H9 (cell line): ENCODE results near the gene GSTO1. TPM values are rescaled to one million over a fixed set of nuclear protein-coding genes. Genes with fewer than 3 reads are reported as not detected.

Experiments
- DNase-seq: peaks from one replicate; pipeline ENCODE4 v3.0.0-alpha.2; 2017
- H2AFZ ChIP-seq: one replicate; pipeline ENCODE4 v1.6.1; 2013; ENCODE audit warnings: mild to moderate bottlenecking, low read length, control low read depth, moderate library complexity
- H2AK5ac ChIP-seq: 2 replicates; pipeline ENCODE4 v1.6.1; 2013; ENCODE audit warnings: low read length, control low read depth, mixed read lengths; ENCODE audit not compliant: insufficient read length
- H2BK120ac ChIP-seq: one replicate; pipeline ENCODE4 v1.6.1; 2013; ENCODE audit warnings: low read depth, mild to moderate bottlenecking, low read length, control low read depth, inconsistent platforms; ENCODE audit not compliant: poor library complexity, severe bottlenecking
- H2BK12ac ChIP-seq: 2 replicates; pipeline ENCODE4 v1.6.1; 2013; ENCODE audit warnings: low read length, control low read depth, mixed read lengths, low read depth; ENCODE audit not compliant: insufficient read length
- H2BK15ac ChIP-seq: 2 replicates; pipeline ENCODE4 v1.6.1; 2013; ENCODE audit warnings: low read depth, low read length, control low read depth
- H2BK20ac ChIP-seq: one replicate; pipeline ENCODE4 v1.6.1; 2013; ENCODE audit warnings: low read depth, mild to moderate bottlenecking, low read length, control low read depth, inconsistent platforms; ENCODE audit not compliant: poor library complexity, severe bottlenecking
- H2BK5ac ChIP-seq: 2 replicates; pipeline ENCODE4 v1.6.1; 2013; ENCODE audit warnings: low read length, control low read depth, mixed read lengths; ENCODE audit not compliant: insufficient read length
- H3K14ac ChIP-seq: 2 replicates; pipeline ENCODE4 v1.6.1; 2013; ENCODE audit warnings: low read length, control low read depth; ENCODE audit not compliant: insufficient read depth
- H3K18ac ChIP-seq: 2 replicates; pipeline ENCODE4 v1.6.1; 2013; ENCODE audit warnings: low read depth, mild to moderate bottlenecking, mixed read lengths, low read length, control low read depth; ENCODE audit not compliant: insufficient read length
- H3K23ac ChIP-seq: 2 replicates; pipeline ENCODE4 v1.6.1; 2013; ENCODE audit warnings: low read length, control low read depth, mixed read lengths, low read depth; ENCODE audit not compliant: insufficient read length
- H3K23me2 ChIP-seq: 2 replicates; pipeline ENCODE4 v1.6.1; 2013; ENCODE audit warnings: low read depth, mild to moderate bottlenecking, mixed read lengths, low read length, control low read depth; ENCODE audit not compliant: insufficient read length, poor library complexity, severe bottlenecking
- H3K27ac ChIP-seq: 2 replicates; pipeline ENCODE4 v1.5.1; 2013; ENCODE audit warnings: low read length, control low read depth, mixed read lengths, low read depth; ENCODE audit not compliant: insufficient read length
- H3K27me3 ChIP-seq: 2 replicates; pipeline ENCODE4 v1.6.1; 2013; ENCODE audit warnings: low read length, control low read depth, inconsistent platforms; ENCODE audit not compliant: insufficient read depth
- H3K4ac ChIP-seq: 2 replicates; pipeline ENCODE4 v1.6.1; 2013; ENCODE audit warnings: low read depth, mild to moderate bottlenecking, control low read depth, inconsistent platforms, low read length, moderate library complexity
- H3K4me1 ChIP-seq: 2 replicates; pipeline ENCODE4 v1.6.1; 2013; ENCODE audit warnings: low read length, control low read depth, inconsistent platforms; ENCODE audit not compliant: insufficient read depth
- H3K4me2 ChIP-seq: 2 replicates; pipeline ENCODE4 v1.6.1; 2013; ENCODE audit warnings: low read length, control low read depth, mixed read lengths; ENCODE audit not compliant: insufficient read length, insufficient read depth
- H3K56ac ChIP-seq: 2 replicates; pipeline ENCODE4 v1.6.1; 2013; ENCODE audit warnings: low read depth, mild to moderate bottlenecking, mixed read lengths, low read length, control low read depth; ENCODE audit not compliant: insufficient read length
- H3K79me1 ChIP-seq: 2 replicates; pipeline ENCODE4 v1.6.1; 2013; ENCODE audit warnings: low read depth, mild to moderate bottlenecking, moderate library complexity, low read length, control low read depth, inconsistent platforms; ENCODE audit not compliant: insufficient read depth, poor library complexity, severe bottlenecking
- H3K79me2 ChIP-seq: 2 replicates; pipeline ENCODE4 v1.6.1; 2013; ENCODE audit warnings: low read length, control low read depth, inconsistent platforms; ENCODE audit not compliant: insufficient read depth
- H3K9ac ChIP-seq: 2 replicates; pipeline ENCODE4 v1.6.1; 2013; ENCODE audit warnings: low read length, control low read depth, mixed read lengths; ENCODE audit not compliant: insufficient read length; ENCODE audit errors: extremely low read depth
- H3K9me3 ChIP-seq: one replicate; pipeline ENCODE4 v1.6.1; 2013; ENCODE audit warnings: low read depth, low read length, inconsistent platforms; ENCODE audit not compliant: control insufficient read depth
- H3T11ph ChIP-seq: one replicate; pipeline ENCODE4 v1.6.1; 2013; ENCODE audit warnings: mild to moderate bottlenecking, low read length, control low read depth, inconsistent platforms
- H4K20me1 ChIP-seq: one replicate; pipeline ENCODE4 v1.6.1; 2013; ENCODE audit not compliant: control insufficient read depth, insufficient read length, insufficient read depth
- H4K5ac ChIP-seq: 2 replicates; pipeline ENCODE4 v1.6.1; 2013; ENCODE audit warnings: low read depth, mild to moderate bottlenecking, mixed read lengths, low read length, control low read depth; ENCODE audit not compliant: insufficient read length
- H4K8ac ChIP-seq: replicated peaks from 2 replicates; pipeline ENCODE4 v1.6.1; 2013; ENCODE audit warnings: low read length, control low read depth, mixed read lengths, low read depth; ENCODE audit not compliant: insufficient read length
- H4K91ac ChIP-seq: 2 replicates; pipeline ENCODE4 v1.6.1; 2013; ENCODE audit warnings: low read depth, mild to moderate bottlenecking, moderate library complexity, mixed read lengths, low read length, control low read depth; ENCODE audit not compliant: insufficient read length
- H3K27ac Mint-ChIP-seq, 3 experiments: 2 replicates in 2 of 3; 3 replicates in 1 of 3; pipeline ENCODE4 v1.8.0; 2020 to 2021; ENCODE audit warnings: mixed read lengths in 3 of 3, mild to moderate bottlenecking in 1 of 3, moderate library complexity in 1 of 3
- H3K27me3 Mint-ChIP-seq: 2 replicates; pipeline ENCODE4 v1.8.0; 2021; ENCODE audit warnings: low read depth, mild to moderate bottlenecking, moderate library complexity, mixed read lengths
- H3K36me3 Mint-ChIP-seq, 3 experiments: 2 replicates in 2 of 3; 3 replicates in 1 of 3; pipeline ENCODE4 v1.8.0; 2020 to 2021; ENCODE audit warnings: low read depth in 3 of 3, mixed read lengths in 3 of 3; ENCODE audit not compliant: insufficient read depth in 1 of 3
- H3K4me1 Mint-ChIP-seq, 2 experiments: 2 replicates each; pipeline ENCODE4 v1.8.0; 2020; ENCODE audit warnings: mixed read lengths in 2 of 2
- H3K4me3 Mint-ChIP-seq, 2 experiments: 2 replicates in 1 of 2; 3 replicates in 1 of 2; pipeline ENCODE4 v1.8.0; 2020 to 2021; ENCODE audit warnings: mild to moderate bottlenecking in 2 of 2, mixed read lengths in 2 of 2, moderate library complexity in 1 of 2
- H3K9me3 Mint-ChIP-seq, 2 experiments: 2 replicates in 1 of 2; 3 replicates in 1 of 2; pipeline ENCODE4 v1.8.0; 2020; ENCODE audit warnings: mild to moderate bottlenecking in 2 of 2, mixed read lengths in 2 of 2, moderate library complexity in 1 of 2
- WGBS: extraction: QIAGEN DNeasy Blood & Tissue Kit; methylation state at CpG from one replicate; pipeline ENCODE4 v1.1.7; 2013; ENCODE audit warnings: missing lambda C conversion rate, low lambda C conversion rate, mixed read lengths; ENCODE audit not compliant: insufficient read length; ENCODE audit errors: extremely low coverage; 5-methylcytosine and 5-hydroxymethylcytosine counted together
- total RNA-seq: library from RNA; stranded (reverse); gene quantifications from 2 replicates; pipeline ENCODE4 v1.2.1, GENCODE V29; 2021
- TF ChIP-seq, protein P1 (sequence below): fragments of 200-600 bp; sonication (generic); conservative IDR thresholded peaks from 3 replicates; pipeline ENCODE4 v1.8.0; 2021; ENCODE audit warnings: antibody characterized with exemption, mild to moderate bottlenecking

Gene GSTO1
- total RNA-seq, 1 experiment from 2014 or later = 114 TPM

DNA sequence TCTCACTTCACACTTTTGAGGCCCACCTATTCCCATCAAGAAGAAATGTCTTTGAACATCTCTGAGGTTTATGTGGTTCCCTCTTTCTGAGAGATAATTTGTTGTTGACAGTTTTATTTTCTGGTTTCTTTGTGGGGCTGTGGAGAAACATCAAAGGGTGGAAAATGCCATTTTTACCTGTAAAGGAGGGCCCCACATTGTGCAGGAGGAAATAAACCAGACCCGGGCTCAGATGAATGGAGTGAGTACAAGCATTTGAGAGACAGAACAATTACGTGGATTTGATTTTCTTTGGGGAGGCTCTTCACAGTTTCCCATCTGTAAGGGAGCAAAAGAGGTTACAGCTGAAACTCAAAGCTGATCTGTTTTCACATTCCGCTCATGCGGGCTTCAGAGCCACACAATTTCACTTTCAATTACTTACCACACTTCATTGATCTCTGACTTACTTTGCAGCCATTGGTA is 53.8 kb downstream of the GSTO1 start:
- no peaks in the 10 kb centered on the region for H3K27me3 ChIP-seq
- H3K79me2 ChIP-seq = no peaks in the 10 kb centered on the region; the same call in 1 of the 2 replicates

More for the DNA sequence above, 53.8 kb downstream of the GSTO1 start:
- no peaks in the 10 kb centered on the region for H3K23me2 ChIP-seq
- Mint-ChIP-seq H3K4me1 (peaks cover 15 to 18% of the 10 kb centered on the region in 2 experiments), H3K4me3 (no peak overlapping the region), H3K36me3 (peaks cover 21 to 28% (median 28%) of the 10 kb centered on the region in 3 experiments), H3K27ac (no peak overlapping the region), H3K9me3 (peaks cover 12 to 14% of the 10 kb centered on the region in 2 experiments), H3K27me3 (no peaks in the 10 kb centered on the region)
- no peak overlapping the region for H3K56ac ChIP-seq
- no peak overlapping the region for H4K91ac ChIP-seq
- no peak overlapping the region for H4K5ac ChIP-seq
- H3K4ac ChIP-seq = no peak overlapping the region
- H4K8ac ChIP-seq = no peak overlapping the region
- TF ChIP-seq, protein P1, sequence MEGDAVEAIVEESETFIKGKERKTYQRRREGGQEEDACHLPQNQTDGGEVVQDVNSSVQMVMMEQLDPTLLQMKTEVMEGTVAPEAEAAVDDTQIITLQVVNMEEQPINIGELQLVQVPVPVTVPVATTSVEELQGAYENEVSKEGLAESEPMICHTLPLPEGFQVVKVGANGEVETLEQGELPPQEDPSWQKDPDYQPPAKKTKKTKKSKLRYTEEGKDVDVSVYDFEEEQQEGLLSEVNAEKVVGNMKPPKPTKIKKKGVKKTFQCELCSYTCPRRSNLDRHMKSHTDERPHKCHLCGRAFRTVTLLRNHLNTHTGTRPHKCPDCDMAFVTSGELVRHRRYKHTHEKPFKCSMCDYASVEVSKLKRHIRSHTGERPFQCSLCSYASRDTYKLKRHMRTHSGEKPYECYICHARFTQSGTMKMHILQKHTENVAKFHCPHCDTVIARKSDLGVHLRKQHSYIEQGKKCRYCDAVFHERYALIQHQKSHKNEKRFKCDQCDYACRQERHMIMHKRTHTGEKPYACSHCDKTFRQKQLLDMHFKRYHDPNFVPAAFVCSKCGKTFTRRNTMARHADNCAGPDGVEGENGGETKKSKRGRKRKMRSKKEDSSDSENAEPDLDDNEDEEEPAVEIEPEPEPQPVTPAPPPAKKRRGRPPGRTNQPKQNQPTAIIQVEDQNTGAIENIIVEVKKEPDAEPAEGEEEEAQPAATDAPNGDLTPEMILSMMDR = no peak
- no peak overlapping the region for H3K14ac ChIP-seq
- no peak overlapping the region for H2BK20ac ChIP-seq
- no peaks in the 10 kb centered on the region for H3K79me1 ChIP-seq
- no peak overlapping the region for H3T11ph ChIP-seq
- H2BK15ac ChIP-seq = no peak overlapping the region
- H3K27ac ChIP-seq = no peak overlapping the region
- H4K20me1 ChIP-seq = no peaks in the 10 kb centered on the region
- no peak overlapping the region for H3K18ac ChIP-seq
- no peak overlapping the region for H3K4me2 ChIP-seq
- no peak overlapping the region for H2BK12ac ChIP-seq
- no peak overlapping the region for H3K23ac ChIP-seq
- H2BK5ac ChIP-seq = no peak overlapping the region
- DNase-seq = no peak
- no peak overlapping the region for H3K9ac ChIP-seq
- no peak overlapping the region for H2AFZ ChIP-seq
- no CpG with 5 or more reads among the region's 4 CpGs for WGBS
- H2BK120ac ChIP-seq = no peak overlapping the region
- no peak overlapping the region for H2AK5ac ChIP-seq
- no peaks in the 10 kb centered on the region for H3K4me1 ChIP-seq
- peaks cover 5% of the 10 kb centered on the region for H3K9me3 ChIP-seq
